SK-N-DZ (cell line): ENCODE measurements around the gene LRCH3.
"Not testable (repeated sequence)": the region's sequence is repeated elsewhere in the genome, so short reads cannot be mapped to it uniquely, and the experiment has no call there.

Experiments
- DNase-seq: peaks from one replicate; pipeline ENCODE4 v3.0.0-alpha.2; 2015; ENCODE audit warnings: low spot score

The LRCH3 gene

DNA sequence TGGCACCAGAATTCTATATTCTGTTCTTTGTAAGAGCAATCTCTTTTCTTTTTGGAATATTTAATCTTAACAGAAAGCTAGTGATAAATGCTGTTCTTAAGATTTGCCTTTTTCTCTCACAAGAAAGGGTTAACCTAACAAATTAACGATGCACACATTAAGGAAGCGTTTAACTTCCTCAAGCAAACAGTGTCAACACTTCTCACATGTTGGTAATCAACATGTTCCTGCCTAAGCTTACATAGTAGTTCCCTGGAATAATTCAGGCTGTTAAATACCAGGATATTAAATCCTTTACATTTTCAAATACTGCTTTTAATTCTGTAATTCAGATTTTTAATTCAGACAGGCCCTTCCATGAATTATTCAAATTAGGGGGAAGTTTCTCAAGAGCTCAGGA, 91.5 kb downstream of the LRCH3 start:
- no peak for DNase-seq

DNA sequence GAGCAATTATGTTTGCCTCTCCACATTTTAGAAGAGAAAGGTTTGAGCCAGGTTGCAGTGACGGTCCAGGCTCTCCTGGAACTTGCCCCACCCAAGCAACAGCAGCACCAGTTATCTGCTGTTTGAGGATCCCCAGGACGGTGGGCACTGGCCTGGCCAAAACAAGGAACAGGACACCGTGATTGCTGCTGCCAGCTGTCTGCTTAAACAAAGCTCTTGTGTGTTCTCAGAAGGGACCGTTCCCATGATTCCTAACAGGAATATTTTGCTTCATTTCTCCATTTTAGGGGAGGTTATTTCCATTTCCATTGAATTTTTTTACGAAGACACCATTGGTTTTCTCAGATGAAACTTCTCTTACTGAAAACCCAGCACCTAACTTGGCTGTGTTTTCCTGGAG, 92.5 kb downstream of the LRCH3 start:
- no peak for DNase-seq

DNA sequence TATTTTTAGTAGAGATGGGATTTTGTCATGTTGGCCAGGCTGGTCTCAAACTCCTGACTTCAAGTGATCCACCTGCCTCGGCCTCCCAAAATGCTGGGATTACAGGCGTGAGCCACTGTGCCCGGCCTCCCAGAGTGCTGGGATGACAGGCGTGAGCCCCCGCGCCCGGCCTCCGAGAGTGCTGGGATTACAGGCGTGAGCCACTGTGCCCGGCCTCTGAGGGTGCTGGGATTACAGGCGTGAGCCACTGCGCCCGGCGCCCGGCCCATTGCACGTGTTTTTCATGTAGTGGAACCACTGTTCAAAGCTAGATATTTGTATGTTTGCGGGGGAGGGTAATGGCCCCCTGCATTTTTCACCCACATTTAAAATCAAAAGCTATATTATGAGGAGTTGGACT, 93.3 kb downstream of the LRCH3 start:
- not testable (repeated sequence) for DNase-seq

GRCh38 chr3:197886052-197886451, 95.0 kb downstream of the LRCH3 start:
- not testable (repeated sequence) for DNase-seq

GRCh38 chr3:197887430-197888053, 96.5 kb downstream of the LRCH3 start:
- not testable (repeated sequence) for DNase-seq

- DNase-seq, result no peak
Observed at GRCh38 chr3:197888511-197888910, 97.5 kb downstream of the LRCH3 start.

GRCh38 chr3:197889204-197889930, 98.3 kb downstream of the LRCH3 start:
- no peak for DNase-seq

DNA sequence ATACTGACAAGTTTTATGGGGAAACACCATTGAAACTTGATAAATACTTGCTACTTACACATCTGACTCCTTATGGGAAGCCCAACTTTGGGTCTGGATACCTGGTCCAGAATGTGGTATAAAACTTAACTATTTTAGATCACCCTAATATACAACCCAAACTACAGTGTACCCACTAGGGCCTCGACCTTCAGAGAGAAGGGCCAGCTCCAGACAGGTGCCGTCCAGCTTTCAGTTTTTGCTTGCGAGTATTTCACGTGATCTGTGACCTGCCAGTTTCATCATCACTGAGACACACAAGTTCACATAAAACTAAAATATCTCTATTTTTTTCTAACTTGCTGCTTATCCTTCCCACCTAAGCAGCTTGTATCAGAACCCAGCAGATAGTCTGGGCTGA, 99.6 kb downstream of the LRCH3 start:
- no peak for DNase-seq

DNA sequence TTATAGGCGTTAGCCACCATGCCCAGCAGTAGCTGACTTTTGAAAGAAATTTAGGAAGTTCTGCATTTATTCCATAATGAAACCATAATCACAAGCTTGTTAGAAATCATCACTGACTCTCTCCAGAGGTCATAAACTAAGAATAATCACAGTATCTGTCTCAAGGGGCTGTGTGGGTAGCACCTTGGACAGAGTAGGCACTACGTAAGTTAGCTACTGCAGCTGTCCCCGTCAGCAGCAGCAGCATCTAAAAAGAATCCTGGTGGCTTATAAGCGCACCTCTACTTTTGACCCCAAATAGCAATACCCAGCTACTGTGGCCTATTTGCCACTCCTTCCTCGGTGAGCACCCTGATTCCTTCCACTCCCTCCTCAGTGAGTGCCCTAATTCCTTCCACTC, 101.1 kb downstream of the LRCH3 start:
- no peak for DNase-seq

GRCh38 chr3:197896421-197896820, 105.4 kb downstream of the LRCH3 start:
- DNase-seq, result no peak

- no peak for DNase-seq
Observed at GRCh38 chr3:197899833-197900478, 108.9 kb downstream of the LRCH3 start.

DNA sequence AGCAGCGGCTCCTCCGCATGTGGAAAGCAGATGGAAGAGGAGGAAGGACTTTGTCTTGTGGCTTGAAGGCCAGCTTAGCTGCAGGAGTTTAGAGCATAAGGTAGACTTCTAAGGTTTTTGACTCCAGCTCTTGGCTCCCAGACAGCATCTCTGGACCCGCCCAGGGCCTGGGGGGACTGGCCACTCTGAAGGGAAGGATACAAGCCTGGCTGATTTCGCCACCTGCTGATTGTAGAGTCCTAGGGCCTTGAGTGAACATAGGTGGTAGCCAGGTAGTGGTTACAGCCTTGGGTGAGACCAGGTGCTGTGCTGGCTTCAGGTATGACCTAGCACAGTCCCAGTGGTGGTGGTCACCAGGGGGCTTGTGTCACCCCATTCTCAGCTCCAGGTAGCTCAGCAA, 110.6 kb downstream of the LRCH3 start:
- DNase-seq, result no peak

- peak; percentile 82 for DNase-seq
Observed at GRCh38 chr3:197906023-197906849, 115.2 kb downstream of the LRCH3 start.

GRCh38 chr3:197906850-197907187, 115.8 kb downstream of the LRCH3 start:
- no peak for DNase-seq

GRCh38 chr3:197907196-197907595, 116.1 kb downstream of the LRCH3 start:
- DNase-seq, result no peak

GRCh38 chr3:197908550-197908949, 117.5 kb downstream of the LRCH3 start:
- not testable (repeated sequence) for DNase-seq

- DNase-seq, result no peak
Observed at GRCh38 chr3:197908957-197909701, 118.1 kb downstream of the LRCH3 start.

- DNase-seq, result no peak
Observed at GRCh38 chr3:197912741-197913476, 121.9 kb downstream of the LRCH3 start.

DNA sequence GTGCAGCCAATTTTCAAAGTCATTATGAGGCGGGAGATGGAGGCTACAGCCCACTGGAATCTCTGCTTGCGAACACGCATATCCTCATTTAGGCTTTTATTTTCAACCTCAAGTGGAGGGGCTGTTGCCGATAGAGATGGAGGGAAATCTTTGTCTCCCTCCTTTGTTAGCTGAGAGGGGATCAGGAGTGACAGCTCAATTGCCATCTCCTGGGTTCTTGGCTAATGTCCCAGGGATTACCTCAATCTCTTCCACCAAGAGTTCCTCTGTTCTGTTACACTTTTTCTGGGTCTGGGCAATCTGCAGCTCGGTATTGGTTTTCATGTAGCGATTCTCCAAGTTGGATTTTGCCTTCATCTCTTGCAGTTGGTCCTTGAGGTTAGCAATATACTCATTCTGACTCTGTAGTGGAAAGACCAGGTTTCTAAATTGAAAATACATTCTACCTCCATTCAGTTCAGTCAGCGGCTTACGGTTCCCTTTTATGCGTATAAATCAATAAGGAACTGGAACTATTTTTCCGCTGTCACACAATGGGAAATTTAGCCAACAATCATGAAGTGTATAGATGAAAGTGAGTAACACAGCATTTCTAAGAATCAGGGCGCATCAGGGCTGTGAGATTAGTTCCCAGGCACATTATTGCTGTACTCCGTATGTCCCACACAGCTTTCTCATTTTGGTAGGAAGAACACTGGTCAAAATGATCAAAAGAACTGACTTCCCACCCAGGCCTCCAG, 122.8 kb downstream of the LRCH3 start:
- DNase-seq, result no peak
